Smooth muscle cell of the brain vasculature (primary cell): Measurements from ENCODE around the gene PSRC1.
"Not testable (repeated sequence)": the region's sequence is repeated elsewhere in the genome, so short reads cannot be mapped to it uniquely, and the experiment has no call there.

Experiments
- DNase-seq: peaks from one replicate; pipeline ENCODE4 v3.0.0-alpha.2; 2012; ENCODE audit warnings: low read depth, low spot score

PSRC1 gene

DNA sequence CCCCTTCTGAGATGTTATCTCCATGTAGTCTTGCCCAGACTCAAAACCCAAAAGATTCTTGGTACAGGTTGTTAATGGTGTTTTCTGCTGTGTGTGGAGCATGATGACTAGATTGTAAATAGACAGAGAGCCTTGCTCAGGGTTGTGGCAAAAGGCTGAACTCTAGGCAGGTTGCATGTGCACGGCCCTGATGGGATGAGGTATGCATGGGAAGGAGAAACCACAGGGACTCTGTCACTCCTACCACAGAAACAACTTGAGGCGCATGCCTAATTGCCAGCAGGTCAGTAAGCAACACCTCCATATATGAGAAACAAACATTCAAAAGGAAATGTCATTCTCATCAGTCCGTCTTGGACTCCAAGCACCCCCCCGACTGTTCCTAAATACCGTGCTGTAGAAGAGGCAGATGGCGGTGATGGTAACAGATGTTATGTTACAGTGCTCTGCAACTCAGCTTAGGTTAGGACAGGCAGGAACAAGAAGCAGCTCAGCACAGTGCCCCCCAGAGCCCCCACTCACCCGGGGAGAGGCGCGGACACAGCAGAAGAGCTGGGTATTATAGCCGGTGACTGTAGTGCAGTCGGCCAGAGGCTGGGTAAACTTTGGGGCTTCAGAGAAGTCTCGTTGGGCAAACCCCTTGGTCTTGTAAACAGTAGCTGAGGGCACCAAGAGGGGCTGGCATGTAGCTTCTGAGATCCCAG lies 12.9 kb upstream of the PSRC1 start:
- DNase-seq: no peak

DNA sequence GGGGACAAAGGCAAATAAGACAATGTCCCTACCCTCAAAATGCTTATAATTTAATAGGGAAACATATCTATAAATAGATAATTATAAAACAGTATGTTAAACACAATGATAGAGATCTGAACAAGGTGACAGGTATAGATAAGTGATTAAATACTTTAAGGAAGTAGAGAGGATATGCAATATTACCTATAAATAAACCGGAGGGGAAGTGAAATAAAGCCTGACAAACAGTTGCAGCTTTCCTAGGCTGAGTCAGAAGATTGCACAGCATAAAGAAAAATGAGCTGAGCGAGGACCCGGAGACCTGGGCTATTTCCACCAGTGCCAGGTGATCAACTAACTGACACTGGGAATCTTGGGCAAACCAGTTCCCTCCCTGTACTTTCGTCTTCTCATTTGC lies 11.5 kb upstream of the PSRC1 start:
- no peak for DNase-seq

GRCh38 chr1:109293026-109293425 lies 10.1 kb upstream of the PSRC1 start:
- no peak for DNase-seq

- no peak for DNase-seq
These were observed 9.4 kb upstream of the PSRC1 start for GRCh38 chr1:109292364-109292763.

DNA sequence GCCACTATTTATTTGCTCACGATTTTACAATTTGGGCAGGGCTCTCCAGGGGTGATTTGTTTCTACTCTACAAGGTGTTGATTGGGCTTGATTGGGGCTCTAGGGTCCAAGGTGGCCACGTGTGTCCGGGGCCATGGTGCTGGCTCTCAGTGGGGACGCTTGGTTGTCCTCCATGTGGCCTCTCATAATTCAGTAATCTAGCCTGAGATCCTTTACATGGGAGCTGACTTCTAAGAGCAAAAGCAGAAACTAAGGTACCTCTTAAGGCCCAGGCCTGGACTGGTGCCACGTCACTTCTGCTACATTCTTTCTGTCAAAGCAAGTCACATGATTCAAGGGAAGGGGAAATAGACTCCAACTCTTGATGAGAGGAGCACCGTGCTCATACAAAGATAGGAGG lies 8.1 kb upstream of the PSRC1 start:
- no peak for DNase-seq

DNA sequence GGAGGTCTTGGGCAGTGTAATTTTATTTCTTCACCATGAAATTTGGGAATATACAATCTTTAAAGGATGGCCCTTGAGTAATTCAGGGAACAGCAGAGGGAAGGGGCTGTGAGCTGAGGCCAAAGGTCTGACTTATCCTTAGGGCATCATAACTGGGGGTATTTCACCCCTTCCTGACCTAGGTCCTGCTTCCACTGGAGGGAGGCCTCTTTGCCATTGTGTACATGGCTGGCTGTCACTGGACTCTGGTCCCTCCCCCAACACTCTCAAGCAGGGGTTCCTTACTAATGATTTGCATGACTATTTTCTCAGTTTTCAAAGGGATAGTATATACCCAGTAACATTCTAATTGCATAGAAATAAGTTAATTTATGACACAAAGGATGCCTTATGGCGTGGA lies 7.2 kb upstream of the PSRC1 start:
- DNase-seq: no peak

GRCh38 chr1:109286762-109287161 lies 3.8 kb upstream of the PSRC1 start:
- not testable (repeated sequence) for DNase-seq

- DNase-seq: no peak
These were observed 1.0 kb upstream of the PSRC1 start for GRCh38 chr1:109283748-109284600.

DNA sequence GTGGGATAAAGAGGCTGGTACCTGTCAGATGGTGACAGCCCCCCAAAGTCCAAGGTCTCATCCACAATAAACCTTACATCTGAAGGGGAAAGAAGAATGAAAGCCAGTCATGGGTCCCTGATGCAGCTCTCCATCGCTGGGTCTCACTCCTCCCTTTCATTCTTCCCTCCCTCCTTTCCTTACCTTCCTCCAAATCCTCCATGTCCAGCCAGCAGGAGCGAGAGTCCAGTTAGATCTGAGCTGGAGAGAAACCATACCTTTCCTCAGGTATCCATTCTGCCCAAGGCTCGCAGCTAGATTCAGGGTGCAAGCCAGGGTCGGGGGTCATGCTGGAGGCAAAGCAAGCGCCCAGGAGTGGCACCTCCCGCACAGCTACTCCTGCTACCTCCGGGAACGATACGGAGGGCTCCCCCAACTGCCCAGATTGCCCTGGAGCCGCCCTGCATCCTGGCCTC lies 421 bp downstream of the PSRC1 start:
- DNase-seq: no peak

GRCh38 chr1:109281680-109282496 lies 1.1 kb downstream of the PSRC1 start:
- no peak for DNase-seq

DNA sequence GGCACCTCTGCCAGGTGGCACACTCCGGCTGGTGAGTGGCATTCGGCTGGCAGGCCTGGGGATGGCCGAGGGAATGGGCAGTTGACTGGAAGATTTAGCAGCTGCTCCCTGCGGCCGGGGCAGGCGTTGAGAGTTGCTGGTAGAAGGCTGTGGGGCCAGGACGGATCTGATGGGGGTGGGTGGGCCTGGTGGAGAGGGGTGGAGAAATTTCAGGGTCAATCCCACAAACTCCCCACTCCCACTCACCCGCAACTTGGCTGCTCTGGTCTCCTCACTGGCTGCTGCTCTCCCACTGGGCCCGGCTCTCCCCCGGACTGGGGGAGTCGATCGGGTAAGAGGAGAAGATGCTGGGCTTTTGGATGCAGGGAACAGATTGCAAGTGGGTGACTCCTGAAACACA lies 2.1 kb downstream of the PSRC1 start:
- DNase-seq: no peak

DNA sequence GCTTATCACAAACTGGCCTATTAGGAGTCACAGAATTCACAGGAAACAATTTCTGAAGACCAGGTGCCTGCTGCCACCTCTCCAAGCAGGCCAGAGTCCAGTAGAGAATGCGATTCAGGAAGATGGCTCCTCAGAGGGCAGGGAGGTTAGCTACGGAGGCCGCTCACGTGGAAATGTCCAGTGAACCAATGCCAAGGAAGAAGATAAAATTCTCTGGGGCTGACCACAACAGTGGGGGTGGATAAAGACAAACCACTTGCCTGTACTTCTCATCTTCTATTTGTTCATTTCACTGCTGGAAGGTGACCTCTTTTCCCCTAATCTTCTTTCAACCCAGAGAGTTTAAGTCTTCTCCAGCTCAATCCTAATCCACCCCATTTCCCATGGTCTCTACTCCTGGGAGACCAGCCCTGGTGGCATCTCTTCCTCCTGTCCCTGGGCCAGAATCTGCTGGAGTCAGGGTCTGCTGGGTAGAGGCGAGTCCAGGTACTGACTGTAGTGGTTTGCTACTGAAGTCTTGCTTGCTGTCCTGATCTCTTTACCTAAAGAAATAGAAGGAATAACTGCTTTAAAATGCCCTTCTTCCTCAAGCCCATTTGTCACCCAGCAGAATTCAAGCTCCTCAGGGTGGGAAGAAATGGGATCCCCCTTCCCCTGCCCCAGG lies 3.2 kb downstream of the PSRC1 start:
- no peak for DNase-seq

- DNase-seq: no peak
These were observed 5.3 kb downstream of the PSRC1 start for GRCh38 chr1:109277434-109278204.

- DNase-seq: no peak
These were observed 7.1 kb downstream of the PSRC1 start for GRCh38 chr1:109275706-109276345.

GRCh38 chr1:109274533-109275476 lies 8.1 kb downstream of the PSRC1 start:
- no peak for DNase-seq

- DNase-seq: no peak
These were observed 9.2 kb downstream of the PSRC1 start for GRCh38 chr1:109273570-109274288.

DNA sequence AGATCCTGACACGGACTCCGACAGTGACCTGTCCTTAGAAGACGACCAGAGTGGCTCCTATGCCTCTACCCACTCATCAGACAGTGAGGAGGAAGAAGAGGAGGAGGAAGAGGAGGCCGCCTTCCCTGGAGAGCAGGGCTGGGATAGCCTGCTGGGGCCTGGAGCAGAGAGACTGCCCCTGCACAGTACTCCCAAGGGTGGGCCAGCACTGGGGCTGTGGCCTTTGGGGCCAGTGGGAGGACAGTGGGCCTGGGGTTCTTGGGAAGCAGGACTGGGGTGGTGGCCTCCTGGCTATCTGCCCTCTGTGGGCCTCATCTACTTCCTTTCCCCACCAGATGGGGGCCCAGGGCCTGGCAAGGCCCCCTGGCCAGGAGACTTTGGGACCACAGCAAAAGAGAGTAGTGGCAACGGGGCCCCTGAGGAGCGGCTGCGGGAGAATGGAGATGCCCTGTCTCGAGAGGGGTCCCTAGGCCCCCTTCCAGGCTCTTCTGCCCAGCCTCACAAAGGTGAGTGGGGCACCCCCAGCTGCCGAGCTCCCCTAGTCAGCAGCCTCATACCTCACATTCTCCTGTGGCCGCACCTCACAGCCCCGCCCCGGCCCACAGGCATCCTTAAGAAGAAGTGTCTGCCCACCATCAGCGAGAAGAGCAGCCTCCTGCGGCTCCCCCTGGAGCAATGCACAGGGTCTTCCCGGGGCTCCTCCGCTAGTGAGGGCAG lies 10.0 kb downstream of the PSRC1 start:
- DNase-seq: no peak
